DOHH2 (cell line): ENCODE data around the gene TMEM256.

Experiments
- CTCF ChIP-seq: fragments of 200-600 bp; sonication (generic); IDR thresholded peaks from one replicate; pipeline ENCODE4 v1.5.1; 2014; ENCODE audit warnings: antibody characterized with exemption, mild to moderate bottlenecking, low read depth, low read length; ENCODE audit not compliant: poor library complexity, severe bottlenecking
- EZH2phosphoT487 ChIP-seq: fragments of 200-600 bp; sonication (generic); IDR thresholded peaks from 2 replicates; pipeline ENCODE4 v1.6.1; 2017; ENCODE audit warnings: borderline replicate concordance, mild to moderate bottlenecking, antibody characterized with exemption, low read length, moderate library complexity, mixed read lengths

DNA sequence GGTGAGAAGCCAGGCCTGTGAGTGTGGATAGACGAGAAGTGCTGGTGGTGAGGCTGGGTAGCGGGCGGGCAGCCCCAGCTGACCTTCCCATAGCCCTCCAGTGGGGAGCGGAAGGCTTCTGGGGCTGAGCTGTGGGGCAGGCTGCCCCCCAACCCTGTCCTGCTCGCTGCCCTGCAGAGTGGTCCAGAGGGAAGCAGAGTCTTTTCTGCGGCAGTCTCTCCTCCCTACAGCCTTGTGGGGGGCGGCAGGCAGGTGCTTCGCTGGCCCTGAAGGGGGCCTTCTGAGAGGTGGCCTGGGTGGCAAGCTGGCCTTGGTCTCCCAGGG lies 7.5 kb upstream of the TMEM256 start:
- TF ChIP-seq CTCF (no peak), EZH2phosphoT487 (no peak)
